Left ventricle myocardium superior (tissue), 1 donor: ENCODE data around the gene NOS1AP. TPM values are rescaled to one million over a fixed set of nuclear protein-coding genes. Genes with fewer than 3 reads are reported as not detected.
A peak's percentile ranks its signal among the peaks of the same experiment; 100 is the strongest.
"Not testable (repeated sequence)": the region's sequence is repeated elsewhere in the genome, so short reads cannot be mapped to it uniquely, and the experiment has no call there.

ENCODE experiments used
- ATAC-seq: fragments of 200-7000 bp; cut with Tn5 transposase; one replicate; pipeline ENCODE4 v1.9.1; 2020; ENCODE audit warnings: mild to moderate bottlenecking, moderate library complexity
- DNase-seq: peaks from one replicate; pipeline ENCODE4 v3.0.0-alpha.2; 2020
- intact Hi-C: fragments of 100-400 bp; cut with micrococcal nuclease; formaldehyde crosslinking; loops from one replicate; pipeline ENCODE4 v1.11.0; 2022
- total RNA-seq: library from RNA; stranded (reverse); fragmentation: NEBNext Ultra II Directional; extraction: Animal tissue kit (Norgen Biotek cat#: 25700); gene quantifications from one replicate; pipeline ENCODE4 v1.2.1, GENCODE V29; 2021
- donor health status: DM: no; HTN: yes; CAD: no; lungs with severe emphysema.

Gene NOS1AP
- total RNA-seq, 1 donor from 2014 or later, result 5.0 TPM

- ATAC-seq, DNase-seq, intact Hi-C loops: not testable (repeated sequence)
These were observed 15.5 kb upstream of the NOS1AP start for GRCh38 chr1:162053949-162054348.

- intact Hi-C loops, result loop anchor here (5.0 kb wide), 2 partner anchors 222 to 337 kb away; no protein-coding TSS in a partner anchor
- DNase-seq, result no peak
- no peak for ATAC-seq
These were observed 14.4 kb upstream of the NOS1AP start for GRCh38 chr1:162055062-162055461.

- intact Hi-C loops, result loop anchor here (5.0 kb wide), 2 partner anchors 221 to 336 kb away; no protein-coding TSS in a partner anchor
- ATAC-seq, result peak; percentile 95
- DNase-seq, result peak; percentile 51
These were observed 13.4 kb upstream of the NOS1AP start for GRCh38 chr1:162056043-162056442.

- DNase-seq (no peak), ATAC-seq (no peak)
- intact Hi-C loops, result loop anchor here (5.0 kb wide), 2 partner anchors 221 to 336 kb away; no protein-coding TSS in a partner anchor
These were observed 12.9 kb upstream of the NOS1AP start for GRCh38 chr1:162056579-162056978.

- no peak for ATAC-seq
- DNase-seq, result no peak
- intact Hi-C loops, result loop anchor here (5.0 kb wide), 2 partner anchors 218 to 333 kb away; no protein-coding TSS in a partner anchor
These were observed 9.8 kb upstream of the NOS1AP start for GRCh38 chr1:162059721-162060120.

- intact Hi-C loops, result no loop called here
- DNase-seq (no peak), ATAC-seq (no peak)
These were observed 9.2 kb upstream of the NOS1AP start for GRCh38 chr1:162060314-162060713.

- peak; percentile 59 for DNase-seq
- ATAC-seq, result peak; percentile 93
- intact Hi-C loops, result no loop called here
These were observed 6.9 kb upstream of the NOS1AP start for GRCh38 chr1:162062542-162063015.

GRCh38 chr1:162065016-162065415, 4.5 kb upstream of the NOS1AP start:
- DNase-seq (no peak), ATAC-seq (no peak)
- intact Hi-C loops, result no loop called here

- intact Hi-C loops, DNase-seq, ATAC-seq: not testable (repeated sequence)
These were observed 2.7 kb upstream of the NOS1AP start for GRCh38 chr1:162066836-162067235.

- DNase-seq, result no peak
- intact Hi-C loops, result no loop called here
- no peak for ATAC-seq
These were observed 2.0 kb upstream of the NOS1AP start for GRCh38 chr1:162067466-162067865.

GRCh38 chr1:162068301-162068700, 1.2 kb upstream of the NOS1AP start:
- intact Hi-C loops, result no loop called here
- DNase-seq (no peak), ATAC-seq (no peak)

- ATAC-seq (no peak), DNase-seq (no peak)
- intact Hi-C loops, result no loop called here
These were observed 730 bp downstream of the NOS1AP start for GRCh38 chr1:162070094-162070748.

- ATAC-seq (no peak), DNase-seq (no peak)
- intact Hi-C loops, result no loop called here
These were observed 1.3 kb downstream of the NOS1AP start for GRCh38 chr1:162070825-162071224.

GRCh38 chr1:162072740-162073139, 3.2 kb downstream of the NOS1AP start:
- DNase-seq, result no peak
- ATAC-seq, result no peak
- intact Hi-C loops, result no loop called here

- ATAC-seq, result no peak
- DNase-seq, result no peak
- intact Hi-C loops, result no loop called here
These were observed 5.0 kb downstream of the NOS1AP start for GRCh38 chr1:162074276-162075005.

GRCh38 chr1:162075862-162076261, 6.4 kb downstream of the NOS1AP start:
- DNase-seq (no peak), ATAC-seq (no peak)
- intact Hi-C loops, result no loop called here

- DNase-seq (no peak), ATAC-seq (peak; percentile 36)
- intact Hi-C loops, result no loop called here
These were observed 8.3 kb downstream of the NOS1AP start for GRCh38 chr1:162077648-162078299.

- ATAC-seq, result no peak
- no peak for DNase-seq
- intact Hi-C loops, result no loop called here
These were observed 9.5 kb downstream of the NOS1AP start for GRCh38 chr1:162079030-162079429.

GRCh38 chr1:162080472-162081015, 11.1 kb downstream of the NOS1AP start:
- intact Hi-C loops, result no loop called here
- DNase-seq (no peak), ATAC-seq (peak; percentile 26)

- intact Hi-C loops, result no loop called here
- DNase-seq (no peak), ATAC-seq (no peak)
These were observed 11.8 kb downstream of the NOS1AP start for GRCh38 chr1:162081316-162081715.
